LNCaP clone FGC (cell line): ENCODE results near the gene CCDC102A.
"Not testable (repeated sequence)": the region's sequence is repeated elsewhere in the genome, so short reads cannot be mapped to it uniquely, and the experiment has no call there.

Experiments
- DNase-seq: peaks from one replicate; pipeline ENCODE4 v3.0.0-alpha.2; 2011; ENCODE audit warnings: low read depth
- H3K4me3 ChIP-seq: 2 replicates; pipeline ENCODE4 v1.5.1; 2011; ENCODE audit warnings: mild to moderate bottlenecking, low read depth, low read length, control low read depth
- TF ChIP-seq, protein P1 (sequence below): IDR thresholded peaks from 2 replicates; pipeline ENCODE4 v1.5.1; 2012; ENCODE audit warnings: mild to moderate bottlenecking; ENCODE audit not compliant: control insufficient read depth, insufficient read depth; ENCODE audit errors: extremely low read depth

Gene CCDC102A

DNA sequence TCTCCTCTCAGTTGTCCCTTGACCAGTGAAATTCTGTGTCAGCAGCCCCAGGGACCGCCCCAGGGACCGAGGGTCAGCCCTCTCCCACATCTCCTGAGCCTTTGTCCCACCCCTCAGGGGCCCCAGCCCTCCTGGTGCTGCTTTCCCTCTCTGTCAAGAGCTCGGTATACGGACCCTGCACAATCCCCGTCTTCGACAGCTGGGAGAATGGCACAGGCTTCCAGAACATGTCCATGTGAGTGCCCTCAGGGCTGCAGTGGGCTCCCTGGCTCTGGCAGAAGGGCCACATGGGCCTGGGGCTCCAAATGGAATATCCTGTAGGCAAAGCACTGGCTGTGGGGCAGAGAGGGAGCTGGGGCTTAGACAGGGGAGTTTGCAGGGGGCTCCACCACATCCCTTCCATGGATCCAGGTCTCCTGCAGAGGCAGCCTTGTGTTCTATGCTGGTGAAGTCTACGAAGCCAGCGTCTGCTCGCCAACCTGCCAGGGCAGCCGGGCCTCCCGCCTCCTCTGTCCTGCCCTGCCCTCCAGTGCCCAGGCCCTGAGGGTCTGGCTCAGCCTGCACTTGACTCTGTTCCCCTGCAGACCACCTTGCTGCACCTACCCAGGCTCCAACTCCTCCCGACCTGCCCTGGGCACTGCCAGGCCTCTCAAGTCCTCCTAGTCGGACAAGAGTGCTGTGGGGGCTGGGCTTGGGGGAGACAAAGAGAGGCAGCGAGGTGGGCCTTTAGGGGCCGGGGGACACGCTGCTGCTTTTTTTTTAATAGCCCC is 34.1 kb upstream of the CCDC102A start:
- TF ChIP-seq, protein P1, sequence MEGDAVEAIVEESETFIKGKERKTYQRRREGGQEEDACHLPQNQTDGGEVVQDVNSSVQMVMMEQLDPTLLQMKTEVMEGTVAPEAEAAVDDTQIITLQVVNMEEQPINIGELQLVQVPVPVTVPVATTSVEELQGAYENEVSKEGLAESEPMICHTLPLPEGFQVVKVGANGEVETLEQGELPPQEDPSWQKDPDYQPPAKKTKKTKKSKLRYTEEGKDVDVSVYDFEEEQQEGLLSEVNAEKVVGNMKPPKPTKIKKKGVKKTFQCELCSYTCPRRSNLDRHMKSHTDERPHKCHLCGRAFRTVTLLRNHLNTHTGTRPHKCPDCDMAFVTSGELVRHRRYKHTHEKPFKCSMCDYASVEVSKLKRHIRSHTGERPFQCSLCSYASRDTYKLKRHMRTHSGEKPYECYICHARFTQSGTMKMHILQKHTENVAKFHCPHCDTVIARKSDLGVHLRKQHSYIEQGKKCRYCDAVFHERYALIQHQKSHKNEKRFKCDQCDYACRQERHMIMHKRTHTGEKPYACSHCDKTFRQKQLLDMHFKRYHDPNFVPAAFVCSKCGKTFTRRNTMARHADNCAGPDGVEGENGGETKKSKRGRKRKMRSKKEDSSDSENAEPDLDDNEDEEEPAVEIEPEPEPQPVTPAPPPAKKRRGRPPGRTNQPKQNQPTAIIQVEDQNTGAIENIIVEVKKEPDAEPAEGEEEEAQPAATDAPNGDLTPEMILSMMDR = no peak
- H3K4me3 ChIP-seq = no peak overlapping the region
- DNase-seq = no peak

DNA sequence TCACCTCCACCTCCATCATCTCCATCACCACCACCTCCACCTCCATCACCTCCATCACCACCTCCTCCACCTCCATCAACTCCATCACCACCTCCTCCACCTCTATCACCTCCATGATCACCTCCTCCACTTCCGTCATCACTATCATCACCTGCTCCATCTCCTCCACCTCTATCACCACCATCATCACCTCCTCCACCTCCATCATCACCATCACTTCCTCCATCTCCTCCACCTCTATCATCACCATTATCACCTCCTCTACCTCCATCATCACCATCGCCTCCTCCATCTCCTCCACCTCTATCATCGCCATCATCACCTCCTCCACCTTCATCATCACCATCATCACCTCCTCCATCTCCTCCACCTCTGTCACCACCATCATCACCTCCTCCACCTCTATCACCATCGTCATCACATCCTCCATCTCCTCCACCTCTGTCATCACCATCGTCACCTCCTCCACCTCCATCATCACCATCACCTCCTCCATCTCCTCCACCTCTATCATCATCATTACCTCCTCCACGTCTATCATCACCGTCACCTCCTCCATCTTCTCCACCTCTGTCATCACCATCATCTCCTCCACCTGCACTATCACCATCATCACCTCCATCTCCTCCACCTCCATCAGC is 33.1 kb upstream of the CCDC102A start:
- TF ChIP-seq, protein P1 = no peak
- no peak overlapping the region for H3K4me3 ChIP-seq
- DNase-seq = no peak

DNA sequence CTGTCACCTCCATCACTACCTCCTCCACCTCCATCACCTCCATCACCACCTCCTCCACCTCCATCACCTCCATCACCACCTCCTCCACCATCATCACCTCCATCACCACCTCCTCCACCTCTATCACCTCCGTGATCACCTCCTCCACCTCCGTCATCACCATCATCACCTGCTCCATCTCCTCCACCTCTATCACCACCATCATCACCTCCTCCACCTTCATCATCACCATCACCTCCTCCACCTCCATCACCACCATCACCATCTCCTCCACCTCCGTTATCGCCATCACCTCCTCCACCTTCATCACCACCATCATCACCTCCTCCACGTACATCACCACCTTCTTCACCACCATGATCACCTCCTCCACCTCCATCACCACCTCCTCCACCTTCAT is 32.4 kb upstream of the CCDC102A start:
- not testable (repeated sequence) for H3K4me3 ChIP-seq, DNase-seq

DNA sequence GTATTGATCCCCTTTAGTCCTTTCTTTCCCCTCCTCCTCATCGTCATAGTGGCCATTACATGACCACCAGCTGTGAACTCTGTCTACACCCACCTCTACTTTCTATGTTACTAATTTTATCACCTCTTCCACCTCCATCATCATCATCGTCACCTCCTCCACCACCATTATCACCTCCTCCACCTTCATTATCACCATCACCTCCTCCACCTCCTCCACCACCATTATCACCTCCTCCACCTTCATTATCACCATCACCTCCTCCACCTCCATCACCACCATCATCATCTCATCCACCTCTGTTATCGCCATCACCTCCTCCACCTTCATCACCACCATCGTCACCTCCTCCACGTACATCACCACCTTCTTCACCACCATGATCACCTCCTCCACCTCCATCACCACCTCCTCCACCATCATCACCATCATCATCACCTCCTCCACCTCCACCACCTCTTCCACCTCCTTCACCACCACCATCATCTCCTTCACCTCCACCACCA is 31.9 kb upstream of the CCDC102A start:
- TF ChIP-seq, protein P1 = no peak
- no peak overlapping the region for H3K4me3 ChIP-seq
- no peak for DNase-seq

DNA sequence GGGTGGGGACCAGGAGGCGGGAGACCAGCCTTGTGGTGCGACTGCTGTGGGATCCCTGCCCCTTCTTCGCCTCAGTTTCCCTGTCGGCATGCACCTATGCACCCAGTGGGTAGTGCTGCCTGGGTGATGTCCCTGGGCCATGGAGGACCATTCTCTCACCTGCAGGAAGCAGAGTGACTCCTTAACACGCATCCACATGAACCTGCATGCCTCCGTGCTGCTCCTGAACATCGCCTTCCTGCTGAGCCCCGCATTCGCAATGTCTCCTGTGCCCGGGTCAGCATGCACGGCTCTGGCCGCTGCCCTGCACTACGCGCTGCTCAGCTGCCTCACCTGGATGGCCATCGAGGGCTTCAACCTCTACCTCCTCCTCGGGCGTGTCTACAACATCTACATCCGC is 31.3 kb upstream of the CCDC102A start:
- TF ChIP-seq, protein P1 = no peak
- DNase-seq = no peak
- no peak overlapping the region for H3K4me3 ChIP-seq

DNA sequence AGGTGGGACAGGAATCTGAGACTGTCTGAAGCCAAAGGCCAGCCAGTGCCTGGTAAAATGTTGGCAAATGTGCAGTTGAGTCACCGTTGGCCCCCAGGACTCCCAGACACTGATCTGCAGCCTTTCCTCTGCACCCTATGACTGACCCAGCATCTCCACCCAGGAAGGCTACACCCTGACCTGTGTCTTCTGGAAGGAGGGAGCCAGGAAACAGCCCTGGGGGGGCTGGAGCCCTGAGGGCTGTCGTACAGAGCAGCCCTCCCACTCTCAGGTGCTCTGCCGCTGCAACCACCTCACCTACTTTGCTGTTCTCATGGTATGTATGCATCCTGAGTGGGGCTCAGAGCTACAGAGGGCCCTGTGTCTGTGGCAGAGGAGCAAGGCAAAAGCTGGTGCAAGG is 30.1 kb upstream of the CCDC102A start:
- TF ChIP-seq, protein P1 = no peak
- no peak overlapping the region for H3K4me3 ChIP-seq
- DNase-seq = no peak

DNA sequence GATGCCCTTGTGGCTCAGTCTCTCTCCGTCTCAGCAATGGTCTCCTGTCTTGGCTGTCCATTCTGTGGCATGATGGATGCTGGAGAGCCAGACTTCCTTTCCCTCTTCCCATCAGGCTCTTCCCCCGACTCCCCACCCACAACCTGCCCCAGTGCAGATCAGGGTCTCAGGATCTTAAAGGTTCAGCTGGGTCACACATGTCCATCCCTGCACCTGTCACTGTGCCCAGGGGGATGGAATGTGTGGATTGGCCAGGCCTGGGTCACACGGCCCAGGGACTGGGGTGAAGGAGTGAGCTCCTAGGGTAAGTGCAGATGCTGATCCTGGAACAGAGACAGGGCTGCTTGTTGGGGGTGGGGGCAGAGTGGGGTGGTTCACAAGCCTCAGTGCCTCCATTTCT is 29.1 kb upstream of the CCDC102A start:
- DNase-seq = no peak
- TF ChIP-seq, protein P1 = no peak
- H3K4me3 ChIP-seq = no peak overlapping the region
